HepG2 (cell line): Measurements from ENCODE around the gene XDH. TPM values are rescaled to one million over a fixed set of nuclear protein-coding genes. Genes with fewer than 3 reads are reported as not detected.

Experiments
- ATAC-seq: fragments of 200-7000 bp; cut with Tn5 transposase; 3 replicates; pipeline ENCODE4 v1.9.1; 2020; ENCODE audit warnings: mild to moderate bottlenecking, moderate library complexity
- BruUV-seq: library from RNA; stranded (reverse); fragments of 400-500 nt; replicated peaks from 2 replicates; lab custom pipeline; 2021; lab: Mats Ljungman, UMichigan
- CTCF ChIA-PET: fragments of 300-600 bp; formaldehyde crosslinking; extraction: SDS; loops from one replicate; lab custom pipeline; 2021; ENCODE audit warnings: low total read pairs, inconsistent platforms, low intra/inter-chr PET ratio; lab: Yijun Ruan, JAX
- POLR2A ChIA-PET: fragments of 350-600 bp; sonication (Branson Sonifier 250); formaldehyde crosslinking; loops from one replicate; lab custom pipeline; 2020; ENCODE audit warnings: antibody characterized with exemption, inconsistent platforms; lab: Yijun Ruan, JAX
- DNase-seq: peaks from one replicate; pipeline ENCODE4 v3.0.0-alpha.2; 2015; ENCODE audit warnings: low spot score
- FAIRE-seq: peaks from 3 replicates; lab custom pipeline; 2011; peaks lifted over from hg19 to GRCh38; lab: Jason Lieb, UNC
- H2AFZ ChIP-seq: one replicate; pipeline ENCODE4 v1.6.1; 2011; ENCODE audit warnings: low read length, inconsistent platforms
- H3K27ac ChIP-seq: fragments of 300-600 bp; 3 replicates; pipeline ENCODE4 v1.8.0; 2011; ENCODE audit warnings: mixed run types, mild to moderate bottlenecking, mixed read lengths, low read length, inconsistent platforms; ENCODE audit not compliant: insufficient read depth; ENCODE audit errors: extremely low read length
- H3K27me3 ChIP-seq, 2 experiments: fragments of 200-600 bp in 1 of 2; 2 replicates in 1 of 2; 3 replicates in 1 of 2; pipeline versions ENCODE4 v1.6.0 to v1.8.0; 2011; ENCODE audit warnings: low read length in 2 of 2, mild to moderate bottlenecking in 2 of 2, moderate library complexity in 2 of 2, inconsistent platforms in 1 of 2; ENCODE audit not compliant: insufficient read depth in 2 of 2, control insufficient read depth in 1 of 2
- H3K36me3 ChIP-seq, 2 experiments: fragments of 200-600 bp in 1 of 2; replicated peaks in 1 of 2; 2 replicates in 1 of 2; 3 replicates in 1 of 2; pipeline versions ENCODE4 v1.5.1 to v1.8.0; 2011; ENCODE audit warnings: low read length in 2 of 2, inconsistent platforms in 1 of 2; ENCODE audit not compliant: insufficient read depth in 2 of 2, control insufficient read depth in 1 of 2
- H3K4me1 ChIP-seq: 2 replicates; pipeline ENCODE4 v1.5.1; 2012; ENCODE audit warnings: low read length, inconsistent platforms; ENCODE audit not compliant: insufficient read depth
- H3K4me2 ChIP-seq: 2 replicates; pipeline ENCODE4 v1.6.0; 2011; ENCODE audit warnings: low read depth, low read length, inconsistent platforms
- H3K4me3 ChIP-seq, 3 experiments: fragments of 200-600 bp in 1 of 3; sonication (generic), shearing (Covaris generic) in 1 of 3; replicated peaks in 1 of 3; 2 replicates each; pipeline ENCODE4 v1.5.1; 2011 to 2016; ENCODE audit warnings: low read length in 3 of 3, inconsistent platforms in 2 of 3, low read depth in 2 of 3, mild to moderate bottlenecking in 2 of 3, control low read depth in 1 of 3, mixed read lengths in 1 of 3; ENCODE audit not compliant: insufficient read depth in 1 of 3
- H3K79me2 ChIP-seq: one replicate; pipeline ENCODE4 v1.6.1; 2011; ENCODE audit warnings: low read length, inconsistent platforms; ENCODE audit not compliant: insufficient read depth
- H3K9ac ChIP-seq: 2 replicates; pipeline ENCODE4 v1.6.0; 2011; ENCODE audit warnings: mild to moderate bottlenecking, low read depth, low read length, inconsistent platforms; ENCODE audit not compliant: insufficient read depth
- H3K9me3 ChIP-seq: 2 replicates; pipeline ENCODE4 v1.5.1; 2012; ENCODE audit warnings: mild to moderate bottlenecking, low read length
- H4K20me1 ChIP-seq: 2 replicates; pipeline ENCODE4 v1.6.0; 2011; ENCODE audit warnings: inconsistent platforms, mild to moderate bottlenecking, low read length, moderate library complexity; ENCODE audit not compliant: insufficient read depth
- AFF4 ChIP-seq: sonication (generic); formaldehyde crosslinking; IDR thresholded peaks from 2 replicates; pipeline ENCODE4 v1.4.0; 2020; ENCODE audit warnings: missing genetic modification reagents
- HINFP ChIP-seq: sonication (generic); formaldehyde crosslinking; IDR thresholded peaks from 2 replicates; pipeline ENCODE4 v1.4.0; 2020; ENCODE audit warnings: low read depth, mild to moderate bottlenecking, missing genetic modification reagents
- SCMH1 ChIP-seq: sonication (generic); formaldehyde crosslinking; IDR thresholded peaks from 2 replicates; pipeline ENCODE4 v1.9.0; 2021; ENCODE audit warnings: missing genetic modification reagents, mild to moderate bottlenecking, borderline replicate concordance
- ZBTB7A ChIP-seq: sonication (generic); formaldehyde crosslinking; IDR thresholded peaks from 2 replicates; pipeline ENCODE4 v1.8.0; 2022; ENCODE audit warnings: mild to moderate bottlenecking, missing genetic modification reagents
- ZNF430 ChIP-seq: sonication (generic); formaldehyde crosslinking; IDR thresholded peaks from 2 replicates; pipeline ENCODE4 v1.9.0; 2021; ENCODE audit warnings: mild to moderate bottlenecking, missing genetic modification reagents
- whole genome bisulfite sequencing: methylation state at CpG from one replicate; pipeline ENCODE4 v1.1.6; 2017; ENCODE audit warnings: low lambda C conversion rate; 5-methylcytosine and 5-hydroxymethylcytosine counted together
- in situ Hi-C: cut with HindIII; loops from 2 replicates; pipeline ENCODE4 v1.10.0; 2017; ENCODE audit warnings: low pct_unique_long_range_greater_than_20kb; ENCODE audit not compliant: extremely low pct_ligation_motif_present
- intact Hi-C: fragments of 100-400 bp; cut with micrococcal nuclease; formaldehyde crosslinking; loops from one replicate; pipeline ENCODE4 v1.10.0; 2022; ENCODE audit not compliant: unreplicated experiment
- polyA plus RNA-seq, 8 experiments: library from polyadenylated mRNA; depleted of rRNA in 3 of 8; stranded (reverse) in 7 of 8; unstranded in 1 of 8; fragments of >200 nt; fragmentation: Illumina TruSeq in 4 of 8; extraction: Trizol in 4 of 8; gene quantifications; 2 replicates each; pipeline versions ENCODE4 v1.2.1 to v1.2.3, GENCODE V29; 2011 to 2016; ENCODE audit warnings: low read depth in 4 of 8, missing spikeins in 1 of 8, mixed read lengths in 1 of 8; ENCODE audit not compliant: insufficient read depth in 1 of 8
- total RNA-seq, 5 experiments: library from RNA; depleted of rRNA; stranded (reverse); fragments of >200 nt; fragmentation: Illumina TruSeq; extraction: Trizol; gene quantifications; 2 replicates each; pipeline ENCODE4 v1.2.3, GENCODE V29; 2016; ENCODE audit warnings: low read depth in 1 of 5

XDH gene
- total and polyA plus RNA-seq, 2 of the 13 experiments (the other 11 are each of a cell fraction or from before 2014, with no cell fraction given) = not detected

- no peak for FAIRE-seq
- 23% methylated on average over 2 of the region's 2 CpGs for WGBS
- no TSS peak for BruUV-seq
- H3K4me1 ChIP-seq = no peaks in the 10 kb centered on the region
- intact Hi-C loops = no loop called here
- ChIA-PET POLR2A (no interaction called here), CTCF (no interaction called here)
- H4K20me1 ChIP-seq = no peaks in the 10 kb centered on the region
- in situ Hi-C loops = no loop called here
- H3K27ac ChIP-seq = no peak overlapping the region
- H3K36me3 ChIP-seq = no peaks in the 10 kb centered on the region
- H3K9ac ChIP-seq = no peak overlapping the region
- H2AFZ ChIP-seq = no peak overlapping the region
- H3K79me2 ChIP-seq = no peaks in the 10 kb centered on the region
- no peak overlapping the region for H3K4me3 ChIP-seq
- no peak for DNase-seq
- TF ChIP-seq ZNF430 (CRISPR knock-in tag) (no peak), HINFP (CRISPR knock-in tag) (no peak), SCMH1 (CRISPR knock-in tag) (no peak), ZBTB7A (CRISPR knock-in tag) (no peak), AFF4 (CRISPR knock-in tag) (no peak)
- no peak for ATAC-seq
- no peaks in the 10 kb centered on the region for H3K9me3 ChIP-seq
- H3K27me3 ChIP-seq = no peaks in the 10 kb centered on the region
- no peak overlapping the region for H3K4me2 ChIP-seq
Measured at GRCh38 chr2:31398881-31399280, 15.7 kb downstream of the XDH start.
